HEK293T (cell line): ENCODE measurements around the gene NEK10.

Experiments
- CTBP1 ChIP-seq: fragments of 450-650 bp; IDR thresholded peaks from 2 replicates; pipeline ENCODE4 v1.6.1; 2016; ENCODE audit warnings: borderline replicate concordance
- LEF1 ChIP-seq: fragments of 450-650 bp; IDR thresholded peaks from 2 replicates; pipeline ENCODE4 v1.6.1; 2017; ENCODE audit warnings: mild to moderate bottlenecking, borderline replicate concordance
- ZNF384 ChIP-seq: fragments of 450-650 bp; IDR thresholded peaks from 2 replicates; pipeline ENCODE4 v1.6.1; 2016

DNA sequence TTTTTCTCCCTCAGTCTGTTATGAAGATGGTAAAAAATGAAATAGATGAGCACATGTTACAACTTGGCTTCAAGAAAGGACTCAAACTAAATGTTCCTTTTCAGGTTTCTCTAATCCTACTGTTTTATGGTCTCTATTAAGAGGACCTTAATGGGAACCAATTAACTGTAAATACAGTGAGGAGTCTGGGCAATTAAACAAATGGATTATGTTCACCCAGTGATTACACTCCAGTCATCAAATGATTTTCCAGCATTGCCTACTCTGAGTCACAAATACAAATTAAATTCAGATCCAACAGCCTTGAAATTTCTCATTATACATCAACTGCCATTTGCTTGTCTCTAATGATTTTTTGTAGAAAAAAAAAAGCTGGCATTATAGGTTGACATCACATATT, 129.2 kb downstream of the NEK10 start:
- TF ChIP-seq LEF1 = no peak
- TF ChIP-seq ZNF384 = no peak
- no peak for TF ChIP-seq CTBP1
